Cerebellar nuclear complex (tissue), 1 donor: ENCODE data around the gene BOK.
"Not testable (repeated sequence)": the region's sequence is repeated elsewhere in the genome, so short reads cannot be mapped to it uniquely, and the experiment has no call there.

Experiments used
- DNase-seq, 2 experiments: peaks; one replicate each; lab custom pipeline; 2025; lab: John Stamatoyannopoulos, UW

BOK gene

GRCh38 chr2:241572915-241573651 is 14.5 kb downstream of the BOK start:
- not testable (repeated sequence) for DNase-seq

- no peak for DNase-seq
These were observed 15.2 kb downstream of the BOK start for GRCh38 chr2:241573741-241574140.

- DNase-seq = no peak
These were observed 16.5 kb downstream of the BOK start for GRCh38 chr2:241574911-241575623.

GRCh38 chr2:241575624-241576292 is 17.2 kb downstream of the BOK start:
- no peak for DNase-seq

GRCh38 chr2:241576293-241576654 is 17.7 kb downstream of the BOK start:
- no peak for DNase-seq

- DNase-seq = no peak
These were observed 19.0 kb downstream of the BOK start for GRCh38 chr2:241577413-241578122.

- no peak for DNase-seq
These were observed 20.7 kb downstream of the BOK start for GRCh38 chr2:241579281-241579680.

- DNase-seq = no peak
These were observed 23.8 kb downstream of the BOK start for GRCh38 chr2:241582328-241582727.

GRCh38 chr2:241582806-241583205 is 24.3 kb downstream of the BOK start:
- DNase-seq = no peak

GRCh38 chr2:241584436-241584835 is 25.9 kb downstream of the BOK start:
- no peak for DNase-seq

GRCh38 chr2:241586564-241587264 is 28.2 kb downstream of the BOK start:
- DNase-seq = no peak

- DNase-seq = not testable (repeated sequence)
These were observed 31.3 kb downstream of the BOK start for GRCh38 chr2:241589863-241590262.

- not testable (repeated sequence) for DNase-seq
These were observed 32.2 kb downstream of the BOK start for GRCh38 chr2:241590496-241591455.

GRCh38 chr2:241592126-241592845 is 33.7 kb downstream of the BOK start:
- no peak for DNase-seq

- DNase-seq = no peak
These were observed 34.7 kb downstream of the BOK start for GRCh38 chr2:241593271-241593670.

- no peak for DNase-seq
These were observed 37.1 kb downstream of the BOK start for GRCh38 chr2:241595600-241596140.

- no peak for DNase-seq
These were observed 39.0 kb downstream of the BOK start for GRCh38 chr2:241597561-241597960.

GRCh38 chr2:241598061-241598460 is 39.5 kb downstream of the BOK start:
- DNase-seq = no peak

GRCh38 chr2:241598487-241598886 is 39.9 kb downstream of the BOK start:
- peak in 1 of 2 experiments; percentile 31 for DNase-seq

GRCh38 chr2:241599615-241600014 is 41.1 kb downstream of the BOK start:
- no peak for DNase-seq
